Measurements from ENCODE around the gene ROCK2.

Gene ROCK2

DNA sequence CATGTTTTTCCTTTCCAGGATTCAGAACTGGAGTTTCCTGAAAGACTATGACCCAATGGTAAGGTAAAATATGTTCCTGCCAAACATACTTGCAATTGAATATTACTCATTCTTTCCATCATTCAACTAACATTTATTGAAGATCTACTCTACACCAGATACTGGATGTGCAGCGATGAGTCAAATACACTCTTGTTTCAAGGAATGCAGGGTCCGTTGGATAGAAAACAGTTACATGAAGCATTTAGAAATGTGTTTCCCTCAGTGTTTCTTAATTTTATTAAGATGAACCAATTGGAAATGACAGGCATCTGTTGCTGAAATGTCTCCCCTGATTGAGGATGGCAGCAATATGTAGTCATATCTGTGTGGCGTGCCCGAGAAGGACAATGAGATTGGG lies 203.9 kb downstream of the ROCK2 start:
- Mint-ChIP-seq H3K9me3 (no peaks in the 10 kb centered on the region), H3K27me3 (ENCODE audit: low read depth) (peaks cover 29% of the 10 kb centered on the region), H3K4me3 (no peak overlapping the region), H3K27ac (no peak overlapping the region), H3K36me3 (ENCODE audit: low read depth) (no peaks in the 10 kb centered on the region), H3K4me1 (ENCODE audit: low read depth) (no peaks in the 10 kb centered on the region)

- no peak overlapping the region for H3K4me3 Mint-ChIP-seq
- no peaks in the 10 kb centered on the region for H3K9me3 Mint-ChIP-seq
- peaks cover 19% of the 10 kb centered on the region for H3K27me3 Mint-ChIP-seq (ENCODE audit: low read depth)
- H3K4me1 Mint-ChIP-seq (ENCODE audit: low read depth), result peaks cover 12% of the 10 kb centered on the region
- H3K36me3 Mint-ChIP-seq (ENCODE audit: low read depth), result no peaks in the 10 kb centered on the region
- H3K27ac Mint-ChIP-seq, result no peak overlapping the region
Observed at GRCh38 chr2:11134349-11134748, 210.1 kb downstream of the ROCK2 start.

DNA sequence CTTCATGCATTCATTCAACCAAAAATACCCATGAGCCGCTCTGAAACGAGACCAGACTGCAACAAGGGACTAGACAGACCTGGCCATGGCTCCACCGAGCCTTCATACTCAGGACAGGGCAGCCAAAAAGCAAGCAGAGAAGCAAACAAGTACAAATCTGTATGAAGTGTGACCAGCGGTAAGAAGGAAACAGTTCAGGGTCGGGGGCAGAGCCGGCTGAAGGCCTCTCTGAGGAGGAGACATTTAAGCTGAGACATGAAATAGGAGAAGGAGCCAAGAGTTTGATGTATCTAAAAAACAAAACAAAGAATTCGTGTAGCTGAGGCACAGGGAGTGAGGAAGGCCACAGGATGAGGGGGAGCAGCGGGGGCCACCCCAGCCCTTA lies 210.5 kb downstream of the ROCK2 start:
- Mint-ChIP-seq H3K4me3 (no peak overlapping the region), H3K9me3 (no peaks in the 10 kb centered on the region), H3K27me3 (ENCODE audit: low read depth) (peaks cover 19% of the 10 kb centered on the region), H3K4me1 (ENCODE audit: low read depth) (peaks cover 12% of the 10 kb centered on the region), H3K36me3 (ENCODE audit: low read depth) (no peaks in the 10 kb centered on the region), H3K27ac (no peak overlapping the region)

- peaks cover 19% of the 10 kb centered on the region for H3K27me3 Mint-ChIP-seq (ENCODE audit: low read depth)
- peaks cover 15% of the 10 kb centered on the region for H3K4me1 Mint-ChIP-seq (ENCODE audit: low read depth)
- H3K9me3 Mint-ChIP-seq, result no peaks in the 10 kb centered on the region
- no peaks in the 10 kb centered on the region for H3K36me3 Mint-ChIP-seq (ENCODE audit: low read depth)
- H3K4me3 Mint-ChIP-seq, result peak overlapping the region; percentile 87
- H3K27ac Mint-ChIP-seq, result peak overlapping the region; percentile 83
Observed at GRCh38 chr2:11133238-11133935, 211.0 kb downstream of the ROCK2 start.

DNA sequence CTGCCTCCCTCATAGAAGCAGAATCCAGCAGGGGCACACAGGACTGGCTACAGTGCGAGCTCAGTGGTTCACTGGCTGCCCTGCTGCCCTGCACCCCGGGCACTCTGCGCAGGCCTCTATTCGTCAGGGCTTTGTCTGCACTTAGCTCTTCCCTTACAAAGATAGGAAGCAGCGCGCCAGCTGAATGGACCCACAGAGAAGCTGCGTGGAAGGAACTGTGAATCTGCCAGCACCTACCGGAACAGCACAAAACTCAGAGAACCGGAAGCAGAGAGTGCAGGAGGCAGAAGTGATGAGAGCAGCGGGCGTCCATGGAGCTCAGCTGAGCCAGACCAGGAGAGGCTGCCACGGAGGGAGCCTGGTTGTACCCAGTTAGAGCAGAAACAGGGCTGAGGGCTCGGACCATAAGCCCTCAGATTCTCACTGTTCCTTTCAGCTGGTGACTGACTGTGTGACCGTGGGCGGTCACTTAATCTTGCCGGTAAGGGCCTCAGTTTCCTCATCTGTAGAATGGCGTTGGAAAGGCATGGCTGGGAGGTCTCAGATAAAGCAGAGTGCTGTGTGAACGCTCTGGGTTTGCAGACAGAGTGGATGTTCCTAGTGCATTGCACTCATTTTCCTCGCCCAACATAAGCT lies 212.3 kb downstream of the ROCK2 start:
- peaks cover 17% of the 10 kb centered on the region for H3K4me1 Mint-ChIP-seq (ENCODE audit: low read depth)
- H3K36me3 Mint-ChIP-seq (ENCODE audit: low read depth), result no peaks in the 10 kb centered on the region
- H3K27me3 Mint-ChIP-seq (ENCODE audit: low read depth), result peaks cover 19% of the 10 kb centered on the region
- peak overlapping the region; percentile 87 for H3K4me3 Mint-ChIP-seq
- H3K9me3 Mint-ChIP-seq, result no peaks in the 10 kb centered on the region
- peak overlapping the region; percentile 27 for H3K27ac Mint-ChIP-seq

DNA sequence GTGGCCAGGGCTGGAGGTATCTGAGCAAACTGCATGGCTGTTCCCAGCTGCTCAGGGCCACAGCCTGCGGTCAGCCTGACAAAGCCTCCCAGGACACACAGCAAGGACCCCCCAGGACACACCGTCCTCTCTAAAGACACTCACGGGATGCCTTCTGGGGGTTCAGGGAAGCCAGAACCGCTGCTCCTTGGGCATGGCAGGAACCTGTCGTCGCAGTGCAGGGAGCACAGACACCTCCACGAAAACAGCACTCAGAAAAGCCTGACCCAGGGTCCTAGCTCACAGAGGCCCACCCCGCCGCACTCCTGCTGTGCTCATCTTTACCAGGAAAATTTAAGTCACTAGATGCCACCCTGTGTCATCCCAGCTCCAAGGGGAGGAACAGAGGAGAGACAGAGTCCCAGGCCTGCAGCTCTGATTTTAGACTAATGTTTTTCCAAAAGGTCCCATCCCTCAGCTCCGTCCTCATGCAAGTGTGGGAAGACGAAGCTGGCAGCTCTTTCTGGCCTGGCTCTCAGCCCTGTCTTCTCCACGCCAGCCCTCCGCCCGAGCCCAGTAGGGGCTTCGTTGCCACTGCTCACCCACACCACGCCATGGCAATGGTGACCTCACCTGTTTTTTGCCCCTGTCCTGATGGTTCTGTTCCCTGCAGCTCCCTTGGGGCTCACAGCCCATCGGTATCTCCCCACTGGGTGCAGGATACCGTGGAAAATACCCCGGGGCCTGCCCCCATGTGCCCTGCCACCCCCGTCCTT lies 213.1 kb downstream of the ROCK2 start:
- H3K36me3 Mint-ChIP-seq (ENCODE audit: low read depth), result no peaks in the 10 kb centered on the region
- peaks cover 14% of the 10 kb centered on the region for H3K27me3 Mint-ChIP-seq (ENCODE audit: low read depth)
- H3K4me1 Mint-ChIP-seq (ENCODE audit: low read depth), result peaks cover 17% of the 10 kb centered on the region
- H3K9me3 Mint-ChIP-seq, result no peaks in the 10 kb centered on the region
- H3K4me3 Mint-ChIP-seq, result peak overlapping the region; percentile 87
- no peak overlapping the region for H3K27ac Mint-ChIP-seq
